HG02840 (cell line): ENCODE results near the gene PLEKHH3.
A peak's percentile ranks its signal among the peaks of the same experiment; 100 is the strongest.
"Not testable (repeated sequence)": the region's sequence is repeated elsewhere in the genome, so short reads cannot be mapped to it uniquely, and the experiment has no call there.

ENCODE experiments used
- ATAC-seq: cut with Tn5 transposase; IDR thresholded peaks from one replicate; pipeline ENCODE4 v1.9.1; 2021; ENCODE audit warnings: mild to moderate bottlenecking, moderate library complexity, moderate number of reproducible peaks; ENCODE audit not compliant: unreplicated experiment, low FRiP score

The PLEKHH3 gene

DNA sequence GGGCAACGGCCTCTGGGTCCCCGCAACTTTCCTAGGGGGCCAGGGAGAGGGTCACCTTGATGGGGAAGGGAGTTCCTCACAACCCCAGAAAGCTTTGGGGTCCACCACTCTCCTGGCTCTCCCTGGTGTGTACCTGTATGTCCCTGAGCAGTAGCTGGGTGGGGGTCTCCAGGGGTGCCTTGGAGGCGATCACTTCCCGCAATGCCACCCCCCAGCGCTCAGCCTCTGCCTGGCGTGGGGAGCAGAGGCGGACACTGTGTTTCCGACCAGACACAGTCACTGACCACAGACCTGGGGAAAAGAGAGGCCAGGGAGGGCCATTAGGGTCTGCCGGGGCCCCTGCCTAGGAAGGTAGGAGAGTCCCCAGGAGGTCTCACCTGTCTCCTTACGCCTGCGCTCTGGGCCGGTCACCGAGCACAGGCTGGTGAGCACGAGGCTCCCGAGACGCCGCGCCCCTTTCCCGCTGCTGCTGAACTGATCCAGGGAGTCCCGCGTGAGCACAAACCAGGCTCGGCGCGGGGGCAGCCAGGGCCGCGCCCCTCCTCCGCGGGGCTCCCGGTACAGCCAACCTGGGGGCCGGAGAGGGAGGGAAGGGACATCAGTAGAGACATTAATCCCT, 3.4 kb downstream of the PLEKHH3 start:
- no peak for ATAC-seq

DNA sequence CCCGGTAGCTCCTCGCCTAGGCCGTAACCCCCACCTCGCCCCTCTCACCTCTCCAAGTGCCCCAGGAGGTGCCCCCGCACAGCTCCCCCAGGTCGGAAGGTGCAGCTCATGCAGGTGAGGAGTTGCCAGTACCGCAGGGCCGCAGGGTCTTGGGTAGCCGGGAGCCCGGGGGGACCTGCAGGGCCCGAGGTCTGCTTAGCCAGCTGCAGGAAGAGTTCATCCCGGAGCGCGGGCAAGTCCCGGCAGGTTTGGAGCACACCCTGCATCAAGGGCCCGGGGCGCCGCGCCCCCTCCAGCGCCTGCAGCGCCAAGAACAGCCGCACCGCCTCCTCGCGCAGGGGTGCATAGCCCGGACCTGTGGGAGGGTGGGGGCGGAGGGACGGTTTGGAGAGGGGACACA, 4.8 kb downstream of the PLEKHH3 start:
- no peak for ATAC-seq

DNA sequence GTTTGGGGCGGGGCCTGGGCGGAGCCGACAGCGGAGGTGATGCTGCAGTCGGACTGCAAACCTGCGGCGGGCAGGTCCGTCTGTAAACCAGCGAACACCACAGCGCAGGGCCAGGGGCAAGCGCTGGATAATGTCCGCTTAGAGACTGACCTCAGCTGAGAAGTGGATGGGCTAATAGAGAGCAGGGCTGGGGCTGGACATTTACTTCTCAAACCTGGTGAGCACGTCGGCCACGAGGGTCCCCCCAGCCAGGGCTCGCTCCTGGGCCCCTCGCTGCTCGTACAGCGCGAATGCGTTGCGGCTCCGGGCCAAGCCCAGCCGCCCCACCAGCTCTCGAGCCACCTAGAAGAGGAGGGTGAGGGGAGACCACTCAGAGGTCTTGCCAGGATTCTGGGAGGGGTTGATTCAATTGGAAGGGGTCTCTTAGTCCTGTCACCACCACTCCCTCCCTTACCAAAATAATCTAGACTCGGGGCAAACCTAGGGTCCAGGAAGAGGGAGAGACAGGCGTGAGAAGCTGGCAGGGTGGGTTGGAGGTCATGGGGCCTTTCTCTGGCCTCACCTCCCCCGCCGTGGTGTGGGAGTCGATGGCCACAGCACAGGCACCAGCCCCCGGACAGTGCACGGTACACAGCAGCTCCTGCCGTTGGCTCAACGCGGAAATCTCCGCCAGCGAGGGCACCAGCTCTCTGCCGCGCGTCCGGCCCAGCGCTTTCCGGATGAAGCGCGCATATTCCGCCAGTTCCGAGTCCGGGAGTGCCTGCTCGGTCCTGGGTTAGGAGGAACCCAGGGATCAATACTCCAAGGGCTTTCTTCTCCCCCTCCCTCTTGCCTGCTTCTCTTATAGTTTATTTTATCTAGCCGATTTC, 5.8 kb downstream of the PLEKHH3 start:
- no peak for ATAC-seq

DNA sequence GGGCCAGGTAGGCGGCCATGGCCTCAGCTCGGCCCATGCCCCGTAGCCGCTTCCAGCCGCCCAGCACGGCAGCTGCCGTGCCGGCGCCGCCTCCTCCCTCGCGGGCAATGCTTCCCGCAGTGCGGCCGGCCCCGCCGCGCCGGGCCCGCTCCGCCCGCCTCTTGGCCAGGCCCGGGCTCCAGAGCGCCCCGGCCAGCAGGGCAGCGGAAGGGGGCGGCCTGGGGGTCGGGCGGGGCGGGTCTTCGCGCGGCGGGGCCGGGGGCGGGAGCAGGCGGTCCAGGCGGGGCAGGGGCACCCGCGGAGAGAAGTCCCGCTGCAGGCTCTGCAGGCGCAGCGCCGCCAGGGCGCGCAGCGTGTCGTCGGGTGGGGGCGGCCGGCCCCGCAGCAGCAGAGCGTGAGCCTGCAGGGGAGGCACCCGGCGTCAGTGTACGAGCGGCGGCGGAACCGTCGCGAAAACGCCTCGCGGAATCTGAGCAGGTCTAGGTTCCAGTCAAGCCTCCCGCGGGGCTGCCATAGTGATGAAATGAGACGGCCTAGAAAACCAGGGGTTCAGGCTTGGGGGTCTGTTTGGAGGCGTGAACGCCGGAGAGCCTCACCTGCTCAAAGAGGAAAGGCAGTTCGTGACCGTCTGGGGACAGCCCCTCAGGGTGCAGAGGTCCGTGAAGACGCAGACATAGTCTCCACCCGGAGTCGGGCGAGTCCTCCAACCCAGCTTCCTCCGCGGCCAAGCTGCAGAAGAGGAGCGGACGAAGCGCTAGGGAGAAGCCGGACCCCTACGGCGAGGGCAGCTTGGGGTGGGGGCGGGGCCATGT, 6.6 kb downstream of the PLEKHH3 start:
- no peak for ATAC-seq

DNA sequence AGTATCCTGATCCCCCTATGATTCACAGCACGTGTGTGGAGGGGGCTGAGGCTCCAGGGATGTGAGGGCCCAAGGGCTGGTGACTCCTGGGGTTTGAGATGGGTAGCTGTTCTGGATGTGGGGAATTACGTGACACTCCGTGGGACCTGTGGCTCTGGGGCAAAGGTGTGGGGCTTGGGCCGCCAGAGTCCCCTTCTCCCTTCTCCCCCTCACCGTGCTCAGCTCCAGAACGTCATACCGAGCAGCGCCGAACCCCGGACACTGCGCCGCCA, 7.2 kb downstream of the PLEKHH3 start:
- ATAC-seq = no peak

- no peak for ATAC-seq
Observed at GRCh38 chr17:42667088-42667951, 9.5 kb downstream of the PLEKHH3 start.

- ATAC-seq = not testable (repeated sequence)
Observed at GRCh38 chr17:42666126-42666525, 10.7 kb downstream of the PLEKHH3 start.

DNA sequence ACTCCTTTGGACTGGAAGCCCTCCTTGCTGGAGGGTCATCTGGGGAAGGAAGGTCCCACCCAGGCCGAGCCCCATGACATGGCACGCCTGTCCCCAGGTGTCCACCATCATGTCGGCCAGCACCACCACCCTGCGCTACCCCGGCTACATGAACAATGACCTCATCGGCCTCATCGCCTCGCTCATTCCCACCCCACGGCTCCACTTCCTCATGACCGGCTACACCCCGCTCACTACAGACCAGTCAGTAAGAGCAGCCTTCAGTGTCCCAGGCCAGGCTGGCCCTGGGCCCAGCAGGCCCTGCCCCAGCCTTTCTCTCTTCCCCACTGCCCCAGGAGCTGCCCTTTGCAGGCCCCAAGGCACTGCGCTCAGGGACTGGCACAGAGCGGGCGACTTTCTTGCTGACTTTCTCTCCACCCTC, 11.2 kb downstream of the PLEKHH3 start:
- no peak for ATAC-seq

DNA sequence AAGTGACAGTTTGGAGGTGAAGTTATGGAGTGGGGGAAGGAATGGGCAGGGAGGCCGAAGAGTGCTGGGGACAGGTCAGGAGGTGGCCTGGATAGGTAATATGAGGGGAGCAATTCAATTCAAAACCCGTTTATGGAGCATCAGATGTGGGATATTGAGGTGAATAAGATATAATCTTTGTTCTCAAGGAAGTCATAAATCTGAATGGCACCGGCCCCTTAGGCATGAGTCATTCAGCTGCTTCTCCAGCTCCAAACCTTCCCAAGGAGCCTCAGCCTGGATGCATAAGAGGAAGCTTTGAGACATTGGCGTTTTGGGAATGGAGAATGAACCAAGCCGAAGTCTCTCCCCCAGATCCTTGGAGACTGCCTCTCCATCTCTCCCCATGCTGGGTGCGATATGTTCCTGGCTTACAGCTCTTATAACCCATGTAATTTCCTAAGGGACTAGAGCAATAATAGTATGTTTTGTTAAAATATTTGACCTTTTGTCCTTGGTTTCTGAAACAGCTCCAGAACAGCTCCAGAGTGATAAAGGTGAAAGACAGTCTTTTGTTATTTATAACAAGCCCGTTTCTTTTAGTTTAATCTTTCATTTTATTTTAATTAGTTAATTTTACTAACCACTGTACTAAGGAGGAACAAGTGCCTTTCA, 16.0 kb downstream of the PLEKHH3 start:
- no peak for ATAC-seq

- not testable (repeated sequence) for ATAC-seq
Observed at GRCh38 chr17:42659932-42660274, 16.9 kb downstream of the PLEKHH3 start.

- peak; percentile 47 for ATAC-seq
Observed at GRCh38 chr17:42659079-42659931, 17.5 kb downstream of the PLEKHH3 start, which contains the start of gene TUBG2. TUBG2 (plus strand) TSS chr17:42659284; CDS start chr17:42659504, 220 bp downstream.

GRCh38 chr17:42657824-42658588, 18.8 kb downstream of the PLEKHH3 start:
- no peak for ATAC-seq

- no peak for ATAC-seq
Observed at GRCh38 chr17:42655528-42655927, 21.3 kb downstream of the PLEKHH3 start.

GRCh38 chr17:42653179-42654124, 23.3 kb downstream of the PLEKHH3 start:
- no peak for ATAC-seq

DNA sequence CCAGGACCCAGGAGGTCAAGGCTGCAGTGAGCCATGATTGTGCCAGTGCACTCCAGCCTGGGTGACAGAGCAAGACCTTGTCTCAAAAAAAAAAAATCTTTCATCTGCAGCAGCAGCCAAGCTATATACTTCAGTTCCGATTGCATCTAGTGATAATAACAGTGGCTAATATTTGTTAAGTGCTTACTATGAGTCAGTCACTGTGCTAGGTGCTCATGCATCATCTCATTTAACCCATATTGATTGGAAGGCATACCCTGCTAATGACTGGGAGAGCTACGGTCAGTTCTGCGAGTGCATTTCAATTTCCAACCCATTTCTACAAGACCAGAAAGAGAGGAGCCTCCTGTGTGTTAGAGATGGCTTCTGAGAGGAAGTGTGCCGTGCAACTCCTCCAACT, 25.4 kb downstream of the PLEKHH3 start:
- ATAC-seq = no peak

GRCh38 chr17:42647778-42648177, 29.0 kb downstream of the PLEKHH3 start:
- no peak for ATAC-seq

DNA sequence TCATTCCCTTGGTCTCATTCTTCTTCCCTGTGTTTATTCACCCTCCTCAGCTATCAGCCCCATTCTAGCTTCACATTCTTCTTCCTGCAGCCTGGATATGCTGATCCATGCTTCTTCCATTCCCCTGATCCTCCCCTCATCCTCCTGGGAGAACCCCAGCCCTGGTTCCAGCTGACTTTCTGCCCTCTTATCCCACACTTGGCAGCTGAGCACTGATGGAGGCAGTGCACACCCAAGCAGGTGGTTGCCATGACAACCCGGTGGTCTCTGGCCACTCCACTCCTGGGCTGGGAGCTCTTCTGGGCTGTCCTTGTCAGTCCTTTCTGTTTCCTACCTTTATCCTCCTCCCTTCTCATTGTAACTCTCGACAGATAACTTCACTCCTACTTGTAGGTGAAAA, 34.5 kb downstream of the PLEKHH3 start:
- ATAC-seq = no peak
